GM13976 (cell line): ENCODE data around the gene RPL37A.

ENCODE experiments used
- DNase-seq: peaks from one replicate; pipeline ENCODE4 v3.0.0; 2012; ENCODE audit warnings: low spot score
- CTCF ChIP-seq: IDR thresholded peaks from 2 replicates; pipeline ENCODE4 v1.5.1; 2012; ENCODE audit warnings: borderline replicate concordance, mild to moderate bottlenecking; ENCODE audit not compliant: insufficient read depth; ENCODE audit errors: extremely low read depth, missing control alignments, control extremely low read depth
- in situ Hi-C: fragments of 300-500 bp; cut with MboI; formaldehyde crosslinking; loops from one replicate; pipeline ENCODE4 v1.12.0; 2022; ENCODE audit warnings: low sequenced_read_pairs, mixed read lengths, inconsistent platforms; ENCODE audit not compliant: unreplicated experiment

RPL37A gene

GRCh38 chr2:216485745-216486144 lies 12.9 kb upstream of the RPL37A start:
- in situ Hi-C loops = no loop called here
- TF ChIP-seq CTCF = no peak
- DNase-seq = no peak

- DNase-seq = no peak
- in situ Hi-C loops = no loop called here
- no peak for TF ChIP-seq CTCF
Observed at GRCh38 chr2:216486271-216486670, 12.4 kb upstream of the RPL37A start.

- in situ Hi-C loops = no loop called here
- DNase-seq = no peak
- no peak for TF ChIP-seq CTCF
Observed at GRCh38 chr2:216486708-216487107, 11.9 kb upstream of the RPL37A start.

- in situ Hi-C loops = no loop called here
- no peak for DNase-seq
- TF ChIP-seq CTCF = no peak
Observed at GRCh38 chr2:216490061-216490460, 8.6 kb upstream of the RPL37A start.

GRCh38 chr2:216491793-216492596 lies 6.6 kb upstream of the RPL37A start:
- DNase-seq = peak; percentile 47
- TF ChIP-seq CTCF = no peak
- in situ Hi-C loops = no loop called here

GRCh38 chr2:216492597-216493333 lies 5.9 kb upstream of the RPL37A start:
- DNase-seq = no peak
- in situ Hi-C loops = no loop called here

More at GRCh38 chr2:216492597-216493333, 5.9 kb upstream of the RPL37A start:
- no peak for TF ChIP-seq CTCF
